BJ (cell line): ENCODE data around the gene JSRP1. TPM values are rescaled to one million over a fixed set of nuclear protein-coding genes. Genes with fewer than 3 reads are reported as not detected.

Experiments
- CTCF ChIA-PET: fragments of 350-600 bp; formaldehyde crosslinking; extraction: SDS; loops from one replicate; lab custom pipeline; 2021; ENCODE audit warnings: antibody characterized with exemption, inconsistent platforms; lab: Yijun Ruan, JAX
- POLR2A ChIA-PET: fragments of 300-600 bp; sonication (Branson Sonifier 250); formaldehyde crosslinking; extraction: SDS; loops from one replicate; lab custom pipeline; 2021; ENCODE audit warnings: antibody characterized with exemption; lab: Charles Lee
- DNase-seq: peaks from one replicate; pipeline ENCODE4 v3.0.0-alpha.2; 2011; ENCODE audit warnings: low read depth
- H3K27me3 ChIP-seq: 2 replicates; pipeline ENCODE4 v1.6.0; 2011; ENCODE audit warnings: low read length; ENCODE audit not compliant: control insufficient read depth, insufficient read depth
- H3K36me3 ChIP-seq: 2 replicates; pipeline ENCODE4 v1.5.1; 2011; ENCODE audit warnings: low read length; ENCODE audit not compliant: control insufficient read depth, insufficient read depth
- H3K4me3 ChIP-seq: 2 replicates; pipeline ENCODE4 v1.5.1; 2011; ENCODE audit warnings: low read depth, mild to moderate bottlenecking, control low read depth, low read length
- CTCF ChIP-seq: IDR thresholded peaks from 2 replicates; pipeline ENCODE4 v1.5.1; 2011; ENCODE audit warnings: low read depth, mild to moderate bottlenecking, control low read depth, inconsistent platforms, low read length, moderate library complexity; ENCODE audit not compliant: insufficient read depth
- polyA plus RNA-seq: library from polyadenylated mRNA; depleted of rRNA; stranded (reverse); fragments of >200 nt; gene quantifications from 2 replicates; pipeline ENCODE4 v1.2.3, GENCODE V29; 2011

The JSRP1 gene
- polyA plus RNA-seq, 1 experiment = not detected

- no peak for TF ChIP-seq CTCF
- H3K4me3 ChIP-seq = no peak overlapping the region
- no peaks in the 10 kb centered on the region for H3K27me3 ChIP-seq
- no peak for DNase-seq
- H3K36me3 ChIP-seq = peaks cover 3% of the 10 kb centered on the region; the same call in 1 of the 2 replicates
- ChIA-PET CTCF (interaction anchor here (0.7 kb wide), 1 partner anchor 116 kb away, joined by 3 read pairs; no protein-coding TSS in a partner anchor), POLR2A (no interaction called here)
Measured at GRCh38 chr19:2280633-2281264, 24.5 kb upstream of the JSRP1 start.

GRCh38 chr19:2278459-2279158 is 22.4 kb upstream of the JSRP1 start:
- Histone ChIP-seq H3K36me3 (peaks cover 10% of the 10 kb centered on the region), H3K4me3 (no peak overlapping the region), H3K27me3 (no peaks in the 10 kb centered on the region)
- no peak for DNase-seq
- CTCF ChIA-PET = no interaction called here
- POLR2A ChIA-PET = no interaction called here
- no peak for TF ChIP-seq CTCF

GRCh38 chr19:2277138-2277537 is 20.9 kb upstream of the JSRP1 start:
- no peak for TF ChIP-seq CTCF
- no peak overlapping the region for H3K4me3 ChIP-seq
- no peak for DNase-seq
- H3K36me3 ChIP-seq = peaks cover 17% of the 10 kb centered on the region
- ChIA-PET CTCF (interaction anchor here (1.3 to 5.9 kb wide), 3 partner anchors 10 to 114 kb away, joined by 3 to 34 read pairs (median 14); no protein-coding TSS in a partner anchor), POLR2A (interaction anchor here (0.8 to 0.9 kb wide), 2 partner anchors 9 to 17 kb away, joined by 3 to 4 read pairs; no protein-coding TSS in a partner anchor)
- no peaks in the 10 kb centered on the region for H3K27me3 ChIP-seq

GRCh38 chr19:2276429-2276986 is 20.3 kb upstream of the JSRP1 start:
- ChIA-PET CTCF (interaction anchor here (1.3 to 5.9 kb wide), 4 partner anchors 11 to 115 kb away, joined by 3 to 34 read pairs (median 14); no protein-coding TSS in a partner anchor), POLR2A (interaction anchor here (0.8 kb wide), 1 partner anchor 18 kb away, joined by 3 read pairs; no protein-coding TSS in a partner anchor)
- no peak for DNase-seq
- Histone ChIP-seq H3K4me3 (no peak overlapping the region), H3K36me3 (peaks cover 20% of the 10 kb centered on the region), H3K27me3 (no peaks in the 10 kb centered on the region)
- no peak for TF ChIP-seq CTCF
